D721Med (cell line): ENCODE results near the gene SSX2IP.
A peak's percentile ranks its signal among the peaks of the same experiment; 100 is the strongest.
"Not testable (repeated sequence)": the region's sequence is repeated elsewhere in the genome, so short reads cannot be mapped to it uniquely, and the experiment has no call there.

ENCODE experiments used
- DNase-seq: peaks from one replicate; pipeline ENCODE4 v3.0.0; 2011; ENCODE audit warnings: low spot score; ENCODE audit not compliant: insufficient read length
- FAIRE-seq: peaks from 2 replicates; lab custom pipeline; 2011; peaks lifted over from hg19 to GRCh38; lab: Jason Lieb, UNC
- CTCF ChIP-seq: IDR thresholded peaks from 2 replicates; pipeline ENCODE4 v1.5.1; 2012; ENCODE audit warnings: mild to moderate bottlenecking, control low read depth; ENCODE audit not compliant: insufficient read depth; ENCODE audit errors: missing control alignments

The SSX2IP gene

DNA sequence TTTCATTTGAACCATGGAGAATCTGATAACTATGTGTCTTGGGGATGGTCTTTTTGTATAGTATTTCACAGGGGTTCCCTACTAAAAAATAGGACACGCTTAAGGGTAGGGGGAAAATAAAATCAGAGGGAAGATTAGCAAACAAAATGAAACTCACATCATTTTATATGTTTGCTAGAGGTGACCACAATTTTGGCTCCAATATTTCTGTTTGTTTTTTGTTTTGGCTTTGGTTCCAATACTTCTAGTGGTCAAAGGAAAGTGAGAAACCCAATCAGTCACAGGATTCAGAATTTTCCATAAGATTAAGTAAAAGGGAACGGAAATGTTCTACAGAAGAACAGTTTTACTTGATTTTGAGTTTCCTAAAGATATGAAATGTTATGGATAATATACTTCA lies 42.3 kb upstream of the SSX2IP start:
- no peak for FAIRE-seq
- no peak for DNase-seq
- TF ChIP-seq CTCF, result no peak

DNA sequence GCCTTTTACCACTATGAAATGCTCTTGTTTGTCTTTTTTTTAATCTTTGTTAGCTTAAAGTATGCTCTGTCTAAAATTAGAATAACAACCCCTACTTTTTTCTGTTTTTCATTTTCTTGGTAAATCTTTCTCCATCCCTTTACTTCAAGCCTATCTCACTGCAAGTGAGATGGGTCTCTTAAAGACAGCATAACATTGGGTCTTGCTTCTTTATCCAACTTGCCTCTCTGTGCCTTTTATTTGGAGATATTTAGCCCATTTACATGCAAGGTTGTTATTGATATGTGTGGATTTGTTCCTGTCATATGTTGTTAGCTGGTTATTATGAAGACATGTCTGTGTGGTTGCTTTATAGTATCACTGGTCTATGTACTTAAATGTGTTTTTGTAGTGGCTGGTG lies 41.3 kb upstream of the SSX2IP start:
- TF ChIP-seq CTCF, result no peak
- DNase-seq, result no peak
- no peak for FAIRE-seq

DNA sequence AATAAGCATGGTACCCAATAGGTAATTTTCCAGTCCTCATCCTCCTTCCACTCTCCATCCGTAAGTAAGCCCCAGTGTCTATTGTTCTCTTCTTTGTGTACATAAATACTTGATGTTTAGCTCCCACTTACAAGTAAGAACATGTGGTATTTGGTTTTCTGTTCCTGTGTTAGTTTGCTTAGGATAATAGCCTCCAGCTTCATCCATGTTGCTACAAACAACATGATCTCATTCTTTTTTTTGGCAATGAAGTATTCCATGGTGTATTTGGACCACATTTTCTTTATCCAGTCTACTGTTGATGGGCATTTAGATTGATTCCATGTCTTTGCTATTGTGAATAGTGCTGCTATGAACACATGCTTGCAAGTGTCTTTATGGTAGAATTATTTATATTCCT lies 37.5 kb upstream of the SSX2IP start:
- not testable (repeated sequence) for FAIRE-seq, DNase-seq

- DNase-seq (no peak), FAIRE-seq (no peak)
- no peak for TF ChIP-seq CTCF
These were observed 36.6 kb upstream of the SSX2IP start for GRCh38 chr1:84726593-84727499.

- DNase-seq, result no peak
- FAIRE-seq, result no peak
- TF ChIP-seq CTCF, result peak; percentile 19
These were observed 34.0 kb upstream of the SSX2IP start for GRCh38 chr1:84724128-84724860.

GRCh38 chr1:84722794-84723193 lies 32.5 kb upstream of the SSX2IP start:
- no peak for TF ChIP-seq CTCF
- no peak for DNase-seq
- no peak for FAIRE-seq

- FAIRE-seq, DNase-seq: not testable (repeated sequence)
These were observed 31.6 kb upstream of the SSX2IP start for GRCh38 chr1:84721872-84722271.

GRCh38 chr1:84721152-84721551 lies 30.9 kb upstream of the SSX2IP start:
- no peak for FAIRE-seq

More at GRCh38 chr1:84721152-84721551, 30.9 kb upstream of the SSX2IP start:
- DNase-seq, result no peak
- no peak for TF ChIP-seq CTCF
